Endothelial cell of umbilical vein (primary cell): ENCODE data around the gene RAB31.

Source experiments
- CTCF ChIP-seq, 2 donors: IDR thresholded peaks; 1 replicate in 1 of 2; 2 replicates in 1 of 2; pipeline ENCODE4 v1.5.1; 2011; ENCODE audit warnings: low read length in 2 of 2, mild to moderate bottlenecking in 2 of 2, moderate library complexity in 2 of 2, control low read depth in 1 of 2, inconsistent platforms in 1 of 2, low read depth in 1 of 2; ENCODE audit not compliant: insufficient read depth in 1 of 2; ENCODE audit errors: extremely low read depth in 1 of 2
- EZH2 ChIP-seq: IDR thresholded peaks from 2 replicates; pipeline ENCODE4 v1.6.1; 2012; ENCODE audit warnings: borderline replicate concordance, low read depth, mild to moderate bottlenecking, moderate library complexity, low read length, inconsistent platforms; ENCODE audit not compliant: severe bottlenecking
- FOS ChIP-seq: IDR thresholded peaks from 2 replicates; pipeline ENCODE4 v1.6.1; 2011; ENCODE audit warnings: mild to moderate bottlenecking, low read length, moderate library complexity, borderline replicate concordance; ENCODE audit not compliant: insufficient read depth
- JUN ChIP-seq: IDR thresholded peaks from 2 replicates; pipeline ENCODE4 v1.6.1; 2011; ENCODE audit warnings: borderline replicate concordance, low read depth; ENCODE audit not compliant: insufficient read length, insufficient read depth
- MAX ChIP-seq: IDR thresholded peaks from 2 replicates; pipeline ENCODE4 v1.6.1; 2011; ENCODE audit not compliant: insufficient read depth, insufficient read length
- POLR2AphosphoS5 ChIP-seq: IDR thresholded peaks from 2 replicates; pipeline ENCODE4 v1.6.1; 2012; ENCODE audit warnings: low read depth, mild to moderate bottlenecking, control low read depth, low read length, moderate library complexity; ENCODE audit not compliant: insufficient read depth

- no peak for TF ChIP-seq CTCF (IDR thresholded peaks at IDR 0.05; ENCODE audit: extremely low read depth in 1 of 2, insufficient read depth in 1 of 2, low read depth in 1 of 2, low read length in 2 of 2)
- TF ChIP-seq EZH2 = no peak
- TF ChIP-seq POLR2AphosphoS5 = no peak
- TF ChIP-seq JUN = no peak
- TF ChIP-seq MAX = no peak
- no peak for TF ChIP-seq FOS
Observed at GRCh38 chr18:9782073-9782857, 74.2 kb downstream of the RAB31 start.
